ENCODE results near the gene SLAMF1. TPM values are rescaled to one million over a fixed set of nuclear protein-coding genes. Genes with fewer than 3 reads are reported as not detected.
A peak's percentile ranks its signal among the peaks of the same experiment; 100 is the strongest.

SLAMF1 gene
- total and polyA plus RNA-seq, 9 of the 15 experiments (the other 6 are each of a cell fraction or from before 2014, with no cell fraction given), result 0.04 to 0.17 (median 0.11) TPM; not detected in 4

- TF ChIP-seq, protein P1, sequence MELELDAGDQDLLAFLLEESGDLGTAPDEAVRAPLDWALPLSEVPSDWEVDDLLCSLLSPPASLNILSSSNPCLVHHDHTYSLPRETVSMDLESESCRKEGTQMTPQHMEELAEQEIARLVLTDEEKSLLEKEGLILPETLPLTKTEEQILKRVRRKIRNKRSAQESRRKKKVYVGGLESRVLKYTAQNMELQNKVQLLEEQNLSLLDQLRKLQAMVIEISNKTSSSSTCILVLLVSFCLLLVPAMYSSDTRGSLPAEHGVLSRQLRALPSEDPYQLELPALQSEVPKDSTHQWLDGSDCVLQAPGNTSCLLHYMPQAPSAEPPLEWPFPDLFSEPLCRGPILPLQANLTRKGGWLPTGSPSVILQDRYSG (tag; conservative IDR thresholded peaks at IDR 0.05; ENCODE audit: low read depth), result no peak
- TF ChIP-seq GTF2A2 (tag; IDR thresholded peaks at IDR 0.05) (no peak), POLR3A (IDR thresholded peaks at IDR 0.05; ENCODE audit: borderline replicate concordance, extremely low read depth, insufficient read depth, insufficient read length) (no peak), MNT (conservative IDR thresholded peaks at IDR 0.05) (no peak), HNRNPLL (IDR thresholded peaks at IDR 0.05; ENCODE audit: low read depth, low read length, poor library complexity, severe bottlenecking) (no peak), JUN (IDR thresholded peaks at IDR 0.05; ENCODE audit: borderline replicate concordance, low read depth, low read length) (no peak), JUN (CRISPR knock-in tag; IDR thresholded peaks at IDR 0.05; ENCODE audit: borderline replicate concordance) (no peak), IRF1 (CRISPR knock-in tag; IDR thresholded peaks at IDR 0.05; ENCODE audit: borderline replicate concordance) (no peak), NFIX (CRISPR knock-in tag; IDR thresholded peaks at IDR 0.05; ENCODE audit: low read depth) (no peak), ZNF239 (CRISPR knock-in tag; IDR thresholded peaks at IDR 0.05) (0 out of 2 replicates have a peak, but pooled peaks have one; percentile 56), ZFP1 (CRISPR knock-in tag; IDR thresholded peaks at IDR 0.05) (no peak), ZFPM2 (CRISPR knock-in tag; IDR thresholded peaks at IDR 0.05) (no peak), HIVEP1 (CRISPR knock-in tag; IDR thresholded peaks at IDR 0.05) (no peak), FOXO4 (CRISPR knock-in tag; IDR thresholded peaks at IDR 0.05) (no peak), PCBP1 (IDR thresholded peaks at IDR 0.05; ENCODE audit: low read depth, low read length, poor library complexity, severe bottlenecking) (no peak), CBX5 (IDR thresholded peaks at IDR 0.05; ENCODE audit: borderline replicate concordance, low read depth) (no peak), BDP1 (IDR thresholded peaks at IDR 0.05; ENCODE audit: insufficient read depth, insufficient read length) (no peak), SMARCA4 (IDR thresholded peaks at IDR 0.05) (peak; percentile 64; the same call in 1 of the 2 replicates)
- TF ChIP-seq, protein P2, sequence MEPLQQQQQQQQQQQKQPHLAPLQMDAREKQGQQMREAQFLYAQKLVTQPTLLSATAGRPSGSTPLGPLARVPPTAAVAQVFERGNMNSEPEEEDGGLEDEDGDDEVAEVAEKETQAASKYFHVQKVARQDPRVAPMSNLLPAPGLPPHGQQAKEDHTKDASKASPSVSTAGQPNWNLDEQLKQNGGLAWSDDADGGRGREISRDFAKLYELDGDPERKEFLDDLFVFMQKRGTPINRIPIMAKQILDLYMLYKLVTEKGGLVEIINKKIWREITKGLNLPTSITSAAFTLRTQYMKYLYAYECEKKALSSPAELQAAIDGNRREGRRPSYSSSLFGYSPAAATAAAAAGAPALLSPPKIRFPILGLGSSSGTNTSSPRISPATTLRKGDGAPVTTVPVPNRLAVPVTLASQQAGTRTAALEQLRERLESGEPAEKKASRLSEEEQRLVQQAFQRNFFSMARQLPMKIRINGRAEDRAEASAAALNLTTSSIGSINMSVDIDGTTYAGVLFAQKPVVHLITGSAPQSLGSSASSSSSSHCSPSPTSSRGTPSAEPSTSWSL (CRISPR knock-in tag; IDR thresholded peaks at IDR 0.05; ENCODE audit: borderline replicate concordance), result no peak
Measured at GRCh38 chr1:160626509-160627342, 20.1 kb downstream of the SLAMF1 start (continued).
